ENCODE data around the gene KRTAP22-2.

DNA sequence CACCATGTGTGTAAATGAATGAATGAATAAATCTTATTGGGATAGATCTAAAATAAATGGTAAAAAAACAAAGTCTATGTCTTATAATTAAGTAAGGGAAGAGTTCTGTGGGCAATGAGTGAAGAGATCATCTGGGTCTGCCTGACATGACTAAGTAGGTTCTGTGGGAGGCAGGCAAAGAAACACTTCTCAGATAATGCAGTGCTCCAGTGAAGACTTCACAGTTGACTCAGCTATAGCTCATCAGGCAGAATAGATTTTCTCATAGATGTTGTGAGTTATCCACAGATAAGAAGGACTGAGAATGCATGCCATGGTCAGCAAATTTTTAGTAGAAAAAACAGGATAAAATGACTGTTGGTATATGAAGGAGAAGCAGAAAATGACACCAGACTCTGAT, 12.4 kb downstream of the KRTAP22-2 start:
- TF ChIP-seq CTCF (IDR thresholded peaks at IDR 0.05) (no peak), POLR2A (IDR thresholded peaks at IDR 0.05) (no peak)

All from heart left ventricle (tissue), 13 donors.